Right lobe of liver (tissue), 6 donors: Measurements from ENCODE around the gene RDH5. TPM values are rescaled to one million over a fixed set of nuclear protein-coding genes. Genes with fewer than 3 reads are reported as not detected.
A peak's percentile ranks its signal among the peaks of the same experiment; 100 is the strongest.

Experiments
- ATAC-seq, 4 donors: fragments of 200-7000 bp; cut with Tn5 transposase; one replicate each; pipeline ENCODE4 v1.9.1; 2020; ENCODE audit warnings: mild to moderate bottlenecking in 4 of 4, moderate library complexity in 4 of 4
- DNase-seq, 3 donors: peaks; one replicate each; pipeline ENCODE4 v3.0.0-alpha.2; 2020
- H3K27ac ChIP-seq, 3 donors: fragments of 200-600 bp; one replicate each; pipeline ENCODE4 v1.8.0; 2022
- H3K27me3 ChIP-seq, 2 donors: fragments of 200-600 bp; one replicate each; pipeline ENCODE4 v1.8.0; 2022
- H3K36me3 ChIP-seq, 4 donors: fragments of 200-600 bp; sonication (generic) in 1 of 4; one replicate each; pipeline versions ENCODE4 v1.5.1 to v1.8.0; 2017 to 2022; ENCODE audit warnings: control low read depth in 1 of 4
- H3K4me1 ChIP-seq, 4 donors: fragments of 200-600 bp; sonication (generic) in 1 of 4; one replicate each; pipeline versions ENCODE4 v1.5.1 to v1.8.0; 2017 to 2022; ENCODE audit warnings: control low read depth in 1 of 4
- H3K4me3 ChIP-seq, 3 donors: fragments of 200-600 bp; one replicate each; pipeline ENCODE4 v1.8.0; 2022
- H3K9me3 ChIP-seq, 4 donors: fragments of 200-600 bp; sonication (generic) in 1 of 4; one replicate each; pipeline versions ENCODE4 v1.5.1 to v1.8.0; 2017 to 2022; ENCODE audit warnings: control low read depth in 1 of 4
- CTCF ChIP-seq, 4 donors: fragments of 200-600 bp in 3 of 4; fragments of 450-650 bp in 1 of 4; IDR thresholded peaks; one replicate each; pipeline versions ENCODE4 v1.5.1 to v1.8.0; 2016 to 2022; ENCODE audit warnings: antibody characterized with exemption in 4 of 4, mild to moderate bottlenecking in 2 of 4
- POLR2A ChIP-seq: fragments of 450-650 bp; IDR thresholded peaks from one replicate; pipeline ENCODE4 v1.6.1; 2017; ENCODE audit warnings: antibody characterized with exemption, mild to moderate bottlenecking
- WGBS: methylation state at CpG from one replicate; pipeline ENCODE4 v1.1.6; 2018; ENCODE audit warnings: low coverage, low lambda C conversion rate; ENCODE audit not compliant: insufficient coverage; ENCODE audit errors: missing lambda C conversion rate; 5-methylcytosine and 5-hydroxymethylcytosine counted together
- intact Hi-C, 2 donors: fragments of 100-400 bp; cut with DNase I; formaldehyde crosslinking; loops; one replicate each; pipeline versions ENCODE4 v1.11.2 to v1.14.1; 2022
- long read RNA-seq: library from polyadenylated mRNA; unstranded; transcript quantifications from one replicate; pipeline ENCODE4 v2.0.0, GENCODE V29; 2019
- total RNA-seq, 6 experiments: library from RNA; depleted of rRNA in 2 of 6; stranded (reverse); fragments of >200 nt in 2 of 6; fragmentation: NEBNext Ultra II Directional in 3 of 6; extraction: Animal tissue kit (Norgen Biotek cat#: 25700) in 3 of 6; gene quantifications; one replicate each; pipeline versions ENCODE4 v1.1.0 to v1.2.4, GENCODE V29; 2016 to 2023
- donor health status: DM: no; HTN: yes; CAD: no.
- donor health status: DM: no; HTN: no; CAD: no.
- donor health status: DM: no; HTN: no; CAD: no.
- donor health status: DM: no; HTN: yes; CAD: no.
- donor health status: DM: no; HTN: yes; CAD: no.

The RDH5 gene
- total RNA-seq, result 10 to 100 TPM; 26.3 to 52.5 (median 43.0) TPM
- long read RNA-seq, transcript RDH5-202 (5 exons, 1,054 nt), result major isoform, 5 of 21 reads
- long read RNA-seq, transcript RDH5-204 (5 exons, 1,259 nt), result major isoform, 5 of 21 reads
- long read RNA-seq, transcript RDH5-201 (5 exons, 1,269 nt), result major isoform, 5 of 21 reads
- long read RNA-seq, partial matches to known transcripts, result 1 of 21 reads
- long read RNA-seq, other reads (novel, unspliced or antisense), result 3 of 21 reads

GRCh38 chr12:55720071-55720564 is at the start of gene RDH5:
Gene RDH5, plus strand, starts transcription at chr12:55720393. Its CDS starts 792 bp downstream, at chr12:55721185.
- Histone ChIP-seq H3K4me1 (peaks cover 0 to 60% (median 14%) of the 10 kb centered on the region in 4 donors), H3K36me3 (peaks cover 0 to 14% (median 2%) of the 10 kb centered on the region in 4 donors), H3K27me3 (no peaks in the 10 kb centered on the region), H3K9me3 (no peaks in the 10 kb centered on the region), H3K27ac (peak within 1 kb of the TSS; percentile 73 to 80 (median 75)), H3K4me3 (peak within 1 kb of the TSS; percentile 25 to 52 (median 40))
- peak; percentile 56 for TF ChIP-seq POLR2A
- no peak for TF ChIP-seq CTCF (IDR thresholded peaks at IDR 0.05)
- intact Hi-C loops, result loop anchor here in 1 of 2 donors (5.0 kb wide), 1 partner anchor 38 kb away; a partner anchor contains a TSS
- DNase-seq, result peak; percentile 76 to 92 (median 89)
- peak; percentile 62 to 80 (median 74) for ATAC-seq
- 24% methylated on average over 5 of the region's 6 CpGs for WGBS

- Histone ChIP-seq H3K27me3 (no peaks in the 10 kb centered on the region), H3K4me1 (no peaks in the 10 kb centered on the region), H3K9me3 (no peaks in the 10 kb centered on the region), H3K27ac (no peak overlapping the region), H3K36me3 (no peaks in the 10 kb centered on the region), H3K4me3 (no peak overlapping the region)
- no peak for TF ChIP-seq POLR2A
- no peak for TF ChIP-seq CTCF (IDR thresholded peaks at IDR 0.05)
- WGBS, result 38% methylated on average over 4 of the region's 4 CpGs
- intact Hi-C loops, result no loop called here
- ATAC-seq (no peak), DNase-seq (peak in 1 of 3 donors; percentile 31)
Measured at GRCh38 chr12:55671746-55672145, 48.4 kb upstream of the RDH5 start.

GRCh38 chr12:55673638-55674037 is 46.6 kb upstream of the RDH5 start:
- TF ChIP-seq CTCF (IDR thresholded peaks at IDR 0.05) (no peak), POLR2A (no peak)
- Histone ChIP-seq H3K4me3 (no peak overlapping the region), H3K4me1 (no peaks in the 10 kb centered on the region), H3K27ac (no peak overlapping the region), H3K36me3 (no peaks in the 10 kb centered on the region), H3K27me3 (no peaks in the 10 kb centered on the region), H3K9me3 (no peaks in the 10 kb centered on the region)
- ATAC-seq (peak; percentile 42 to 78 (median 58)), DNase-seq (peak in 1 of 3 donors; percentile 31)
- intact Hi-C loops, result no loop called here

- Histone ChIP-seq H3K4me3 (no peak overlapping the region), H3K27me3 (no peaks in the 10 kb centered on the region), H3K36me3 (no peaks in the 10 kb centered on the region), H3K9me3 (no peaks in the 10 kb centered on the region), H3K4me1 (no peaks in the 10 kb centered on the region), H3K27ac (no peak overlapping the region)
- no peak for TF ChIP-seq POLR2A
- no peak for TF ChIP-seq CTCF (IDR thresholded peaks at IDR 0.05)
- 69% methylated on average over 7 of the region's 8 CpGs for WGBS
- ATAC-seq, result peak in 2 of 4 donors; percentile 7 to 17
- DNase-seq, result peak in 1 of 3 donors; percentile 22
- intact Hi-C loops, result no loop called here
Measured at GRCh38 chr12:55675666-55676065, 44.5 kb upstream of the RDH5 start.
